IPS-18c (cell line): ENCODE results near the gene CORO7.
"Not testable (repeated sequence)": the region's sequence is repeated elsewhere in the genome, so short reads cannot be mapped to it uniquely, and the experiment has no call there.

Experiments
- H3K4me3 ChIP-seq: 2 replicates; pipeline ENCODE4 v1.7.0; 2013; ENCODE audit warnings: low read depth, mild to moderate bottlenecking, low read length, moderate library complexity; ENCODE audit not compliant: insufficient read depth
- H3K9me3 ChIP-seq: one replicate; pipeline ENCODE4 v1.6.1; 2013; ENCODE audit warnings: mild to moderate bottlenecking, low read length, moderate library complexity; ENCODE audit not compliant: control insufficient read depth, insufficient read depth

The CORO7 gene

DNA sequence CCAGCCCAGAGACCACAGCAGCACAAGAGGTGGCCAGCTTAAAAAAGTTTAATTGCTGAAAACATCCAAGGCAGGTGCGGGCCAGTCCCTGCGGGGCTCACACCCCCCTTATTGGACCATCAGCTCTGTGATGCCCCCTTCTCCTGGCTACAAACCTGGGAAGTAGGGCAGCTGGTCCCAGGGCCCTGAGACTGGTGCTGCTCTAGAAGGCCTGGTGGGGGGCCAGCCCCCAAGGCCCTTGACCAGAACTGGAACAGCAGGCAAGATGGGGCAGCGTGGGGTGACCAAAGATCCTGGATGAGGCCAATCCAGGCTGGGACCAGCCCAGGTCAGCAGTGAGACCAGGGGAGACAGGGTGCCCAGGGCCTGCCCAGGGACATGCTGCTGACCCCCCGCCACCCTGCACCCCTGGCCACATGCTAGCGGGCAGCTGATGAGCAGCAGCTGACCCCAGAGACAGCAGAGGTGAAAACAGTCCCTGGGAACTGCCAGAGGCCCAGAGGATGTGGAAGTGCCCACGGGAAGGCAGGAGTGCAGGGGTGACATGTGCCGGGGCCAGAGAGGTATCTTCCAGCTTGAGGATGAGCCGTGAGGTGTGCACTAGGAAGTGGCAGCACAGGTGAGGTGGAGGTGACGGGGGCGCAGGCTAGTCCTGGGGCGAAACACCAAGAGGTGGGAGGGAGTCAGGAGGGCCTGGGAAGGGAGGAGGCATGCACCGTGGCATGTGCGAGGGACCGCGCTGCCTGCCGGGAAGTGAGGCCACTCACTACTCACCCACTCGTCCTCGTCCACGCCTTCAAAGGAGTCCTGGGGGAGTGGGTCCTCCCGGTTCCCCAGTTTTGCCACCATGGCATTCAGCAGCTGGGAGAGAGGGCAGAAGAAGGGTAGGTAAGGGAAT lies 61.6 kb downstream of the CORO7 start:
- H3K9me3 ChIP-seq, result no peaks in the 10 kb centered on the region
- H3K4me3 ChIP-seq, result no peak overlapping the region

DNA sequence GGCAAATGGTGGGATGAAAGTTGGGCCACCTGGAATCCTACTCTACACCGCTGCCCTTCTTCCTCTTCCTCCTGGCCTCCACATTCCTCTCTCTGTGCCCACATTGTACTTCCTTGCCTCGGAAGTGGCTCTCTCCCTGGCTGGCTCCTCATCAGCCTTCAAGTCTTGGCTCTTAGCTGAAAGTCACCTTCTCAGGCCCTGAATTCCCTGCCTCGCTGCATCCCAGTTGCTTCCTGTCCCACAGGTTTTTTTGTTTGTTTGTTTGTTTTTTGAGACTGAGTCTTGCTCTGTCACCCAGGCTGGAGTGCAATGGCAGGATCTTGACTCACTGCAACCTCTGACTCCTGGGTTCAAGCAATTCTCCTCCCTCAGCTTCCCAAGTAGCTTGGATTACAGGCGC lies 62.7 kb downstream of the CORO7 start:
- no peak overlapping the region for H3K4me3 ChIP-seq
- H3K9me3 ChIP-seq, result no peaks in the 10 kb centered on the region

GRCh38 chr16:4352843-4353242 lies 63.6 kb downstream of the CORO7 start:
- Histone ChIP-seq H3K9me3 (no peaks in the 10 kb centered on the region), H3K4me3 (no peak overlapping the region)

DNA sequence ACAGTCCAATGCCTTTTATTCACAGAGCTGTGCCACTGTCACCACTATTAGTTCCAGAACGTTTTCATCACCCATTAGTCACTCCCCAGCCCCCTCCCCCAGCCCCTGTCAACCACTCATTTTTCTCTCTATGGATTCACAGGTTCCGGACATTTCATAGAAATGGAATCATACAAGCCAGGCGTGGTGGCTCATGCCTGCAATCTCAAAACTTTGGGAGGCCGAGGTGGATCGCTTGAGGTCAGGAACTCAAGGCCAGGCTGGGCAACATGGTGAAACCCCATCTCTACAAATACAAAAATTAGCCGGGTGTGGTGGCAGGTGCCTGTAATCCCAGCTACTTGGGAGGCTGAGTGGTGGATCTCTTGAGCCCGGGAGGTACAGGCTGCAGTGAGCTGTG lies 64.5 kb downstream of the CORO7 start:
- no peak overlapping the region for H3K4me3 ChIP-seq

GRCh38 chr16:4350787-4351659 lies 65.4 kb downstream of the CORO7 start, which contains the start of gene PAM16:
Gene PAM16, minus strand, starts transcription at chr16:4351321. Its CDS starts 87 bp downstream, at chr16:4351234.
- H3K4me3 ChIP-seq, result peak within 1 kb of the TSS; percentile 80
- no peaks in the 10 kb centered on the region for H3K9me3 ChIP-seq

More for the DNA sequence above, 64.5 kb downstream of the CORO7 start:
- H3K9me3 ChIP-seq, result no peaks in the 10 kb centered on the region

DNA sequence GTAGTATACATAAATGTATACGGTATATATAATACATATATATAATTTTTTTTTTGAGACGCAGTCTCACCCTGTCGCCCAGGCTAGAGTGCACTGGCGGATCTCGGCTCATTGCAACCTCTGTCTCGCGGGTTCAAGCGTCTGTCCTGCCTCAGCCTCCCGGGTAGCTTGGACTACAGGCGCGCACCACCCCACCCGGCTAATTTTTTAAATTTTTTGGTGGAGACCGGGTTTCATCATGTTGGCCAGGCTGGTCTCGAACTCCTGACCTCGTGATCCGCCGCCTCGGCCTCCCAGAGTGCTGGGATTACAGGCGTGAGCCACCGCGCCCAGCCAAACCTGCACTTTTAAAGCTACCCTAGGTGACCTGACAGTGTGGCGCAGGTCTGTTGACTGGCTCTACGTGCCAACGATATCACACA lies 66.0 kb downstream of the CORO7 start:
- Histone ChIP-seq H3K4me3 (peak overlapping the region; percentile 80), H3K9me3 (no peaks in the 10 kb centered on the region)

- H3K9me3 ChIP-seq, result peaks cover under 1% of the 10 kb centered on the region
- H3K4me3 ChIP-seq, result no peak overlapping the region
These were observed 67.1 kb downstream of the CORO7 start for GRCh38 chr16:4349332-4349731.

GRCh38 chr16:4347765-4348509 lies 68.5 kb downstream of the CORO7 start:
- Histone ChIP-seq H3K4me3 (no peak overlapping the region), H3K9me3 (peaks cover 4% of the 10 kb centered on the region)

GRCh38 chr16:4347010-4347409 lies 69.4 kb downstream of the CORO7 start:
- Histone ChIP-seq H3K4me3 (no peak overlapping the region), H3K9me3 (peaks cover 4% of the 10 kb centered on the region)

DNA sequence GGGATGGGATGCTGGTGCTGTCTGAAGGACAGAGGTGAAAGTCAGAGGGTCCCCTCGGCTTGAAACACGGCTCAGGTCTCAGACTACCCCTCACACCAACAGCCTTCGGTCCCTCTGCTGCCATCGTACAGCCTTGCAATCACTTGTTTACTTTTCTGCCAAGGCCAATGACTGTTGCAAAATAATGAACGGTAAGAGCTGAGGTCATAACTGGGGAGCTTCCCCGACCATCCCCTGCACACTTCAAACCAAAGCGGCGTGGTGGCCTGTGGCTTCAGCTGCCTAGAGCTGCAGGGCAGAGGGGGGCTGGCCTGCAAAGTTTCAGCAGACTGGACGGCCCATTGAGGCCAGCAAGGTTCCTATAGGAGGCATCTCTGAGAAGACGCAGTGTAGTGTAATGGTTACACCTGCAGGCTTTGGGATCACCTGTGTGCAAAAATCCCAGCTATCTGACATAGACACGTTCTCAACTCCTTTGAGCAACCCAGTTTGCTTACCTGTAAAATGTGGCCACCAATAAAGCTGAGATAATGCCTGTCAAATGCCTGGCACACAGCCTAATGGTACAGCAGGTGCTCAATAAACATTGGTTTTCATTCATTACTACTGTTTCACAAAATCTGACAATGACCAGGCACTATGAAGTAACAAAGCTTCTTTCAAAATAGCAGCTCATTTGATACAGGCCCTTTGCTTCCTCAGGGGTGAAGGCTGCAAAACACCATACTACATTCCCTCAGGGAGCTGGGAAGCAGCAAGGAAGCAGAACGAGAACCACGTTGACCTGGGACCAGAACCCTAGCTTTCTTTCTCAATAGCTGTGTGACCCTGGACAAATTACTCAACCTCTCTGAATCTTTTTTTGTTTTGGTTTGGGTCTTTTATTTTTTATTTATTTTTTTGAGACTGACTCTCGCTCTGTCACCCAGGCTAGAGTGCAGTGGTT lies 70.3 kb downstream of the CORO7 start:
- Histone ChIP-seq H3K4me3 (no peak overlapping the region), H3K9me3 (peaks cover 4% of the 10 kb centered on the region)

DNA sequence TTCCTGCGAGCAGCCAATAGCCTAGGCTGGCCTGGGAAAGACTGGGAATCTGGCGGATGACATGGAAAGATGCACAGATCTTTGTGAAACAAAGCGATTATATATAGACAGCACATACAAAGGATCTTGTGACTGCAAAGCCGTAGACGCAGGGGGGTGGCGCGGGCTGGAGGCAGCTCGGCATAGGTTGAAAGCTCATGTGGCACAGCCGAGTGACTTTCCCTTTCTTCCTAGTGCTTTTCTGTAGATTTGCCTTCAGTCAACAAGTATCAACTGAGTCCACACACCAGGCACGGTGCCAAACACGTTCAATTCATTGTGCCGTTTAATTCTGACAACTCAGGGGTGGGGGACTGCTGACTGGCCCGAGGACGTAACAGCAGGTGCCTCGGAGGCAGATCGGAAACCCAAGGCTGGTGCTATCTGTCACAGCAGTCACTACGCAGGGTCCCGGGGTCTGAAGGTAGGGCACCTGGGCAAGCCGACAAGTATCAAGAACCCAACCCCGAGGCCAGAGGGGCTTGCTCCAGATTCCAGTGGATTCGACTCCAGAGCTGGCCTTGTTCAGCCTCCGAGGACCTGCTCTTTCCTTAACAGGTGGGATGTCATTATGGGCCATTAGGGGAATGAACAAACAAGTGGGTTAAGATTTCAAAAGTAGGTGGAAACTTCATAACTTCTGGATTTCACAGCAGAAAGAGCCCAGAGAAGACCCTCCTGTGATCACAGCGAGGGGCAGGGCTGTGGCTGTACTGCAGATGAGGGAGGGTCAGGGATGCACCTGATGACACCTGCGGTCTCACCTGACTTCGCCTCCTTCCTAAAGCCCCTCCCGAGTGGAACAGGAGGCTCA lies 71.2 kb downstream of the CORO7 start:
- H3K4me3 ChIP-seq, result no peak overlapping the region
- peaks cover 4% of the 10 kb centered on the region for H3K9me3 ChIP-seq

GRCh38 chr16:4344300-4344982 lies 72.0 kb downstream of the CORO7 start:
- not testable (repeated sequence) for H3K4me3 ChIP-seq, H3K9me3 ChIP-seq

DNA sequence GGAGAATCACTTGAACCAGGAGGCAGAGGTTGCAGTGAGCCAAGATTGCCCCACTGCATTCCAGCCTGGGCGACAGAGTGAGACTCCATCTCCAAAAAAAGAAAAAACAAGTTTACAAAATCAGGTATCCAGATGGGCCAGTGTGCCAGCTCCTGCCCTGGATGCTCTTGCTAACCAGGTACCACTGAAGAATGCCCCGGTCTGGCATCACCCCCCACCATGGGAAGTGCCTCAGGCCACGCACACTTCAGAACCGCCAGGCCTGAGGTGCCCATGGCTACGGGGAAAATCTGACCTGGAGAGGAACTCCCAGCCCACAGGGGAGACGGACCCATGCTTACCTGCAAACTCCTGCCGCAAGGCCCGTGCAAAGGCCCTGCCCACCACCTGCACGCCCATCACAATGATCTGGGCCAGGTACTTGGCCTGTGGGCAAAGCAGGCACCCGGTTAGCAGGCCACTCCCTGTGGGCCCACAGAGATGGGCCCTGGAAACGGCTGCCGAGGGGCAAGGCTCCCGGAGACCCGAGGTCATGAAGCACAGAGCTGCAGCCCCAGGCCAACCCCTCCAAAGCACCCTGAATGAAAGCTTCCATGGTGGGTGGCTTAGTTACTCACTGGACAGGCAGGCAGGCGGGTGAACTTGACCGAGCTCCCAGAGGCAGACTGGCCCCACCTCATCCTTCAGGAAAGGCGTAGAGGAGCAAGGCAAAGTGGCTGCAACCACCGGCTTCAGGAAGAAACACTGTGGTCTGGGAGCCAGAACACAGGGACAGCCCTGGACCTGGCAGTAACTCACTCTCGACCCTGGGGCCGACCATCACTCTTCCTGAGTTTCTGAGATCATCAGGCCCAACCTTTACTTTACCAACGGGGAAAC lies 73.3 kb downstream of the CORO7 start:
- Histone ChIP-seq H3K4me3 (no peak overlapping the region), H3K9me3 (peaks cover 4% of the 10 kb centered on the region)

- Histone ChIP-seq H3K4me3 (no peak overlapping the region), H3K9me3 (peaks cover 4% of the 10 kb centered on the region)
These were observed 75.1 kb downstream of the CORO7 start for GRCh38 chr16:4341250-4341649.
